CD4-positive, alpha-beta T cell (primary cell): ENCODE data around the gene SSH2. TPM values are rescaled to one million over a fixed set of nuclear protein-coding genes. Genes with fewer than 3 reads are reported as not detected.

Experiments
- ATAC-seq: fragments of 200-7000 bp; cut with Tn5 transposase; one replicate; pipeline ENCODE4 v1.10.0; 2022; ENCODE audit warnings: mild to moderate bottlenecking; ENCODE audit not compliant: poor library complexity
- CTCF ChIA-PET: fragments of 350-600 bp; sonication (Branson Sonifier 250); formaldehyde crosslinking; loops from one replicate; lab custom pipeline; 2021; ENCODE audit warnings: antibody characterized with exemption, inconsistent platforms; lab: Charles Lee
- POLR2A ChIA-PET: fragments of 350-600 bp; sonication (Branson Sonifier 250); formaldehyde crosslinking; loops from one replicate; lab custom pipeline; 2021; ENCODE audit warnings: antibody characterized with exemption, inconsistent platforms; lab: Charles Lee
- DNase-seq, 14 experiments: peaks; one replicate each; pipeline ENCODE4 v3.0.0-alpha.2; 2013 to 2020; ENCODE audit warnings: mixed read lengths in 2 of 14
- H3K27ac ChIP-seq, 2 donors: one replicate each; pipeline versions ENCODE4 v1.5.1 to v1.7.0; 2013; ENCODE audit warnings: low read length in 2 of 2, low read depth in 1 of 2, mild to moderate bottlenecking in 1 of 2
- H3K27me3 ChIP-seq, 2 experiments: 1 replicate in 1 of 2; 2 replicates in 1 of 2; pipeline versions ENCODE4 v1.6.1 to v1.7.0; 2013; ENCODE audit warnings: low read length in 2 of 2, control low read depth in 1 of 2, mild to moderate bottlenecking in 1 of 2, moderate library complexity in 1 of 2; ENCODE audit not compliant: insufficient read depth in 2 of 2, control insufficient read depth in 1 of 2
- H3K36me3 ChIP-seq: one replicate; pipeline ENCODE4 v1.6.1; 2013; ENCODE audit warnings: low read length, control low read depth; ENCODE audit not compliant: insufficient read depth
- H3K4me1 ChIP-seq: one replicate; pipeline ENCODE4 v1.6.1; 2013; ENCODE audit warnings: low read length, control low read depth; ENCODE audit not compliant: insufficient read depth
- H3K4me3 ChIP-seq: one replicate; pipeline ENCODE4 v1.5.1; 2013; ENCODE audit warnings: mild to moderate bottlenecking, low read length, moderate library complexity
- H3K9me3 ChIP-seq, 2 experiments: 1 replicate in 1 of 2; 2 replicates in 1 of 2; pipeline versions ENCODE4 v1.6.1 to v1.7.0; 2013; ENCODE audit warnings: low read length in 2 of 2, mild to moderate bottlenecking in 2 of 2, control low read depth in 1 of 2, moderate library complexity in 1 of 2; ENCODE audit not compliant: control insufficient read depth in 1 of 2, insufficient read depth in 1 of 2
- H3K27ac Mint-ChIP-seq: one replicate; pipeline ENCODE4 v1.8.0; 2020; ENCODE audit warnings: mixed read lengths
- H3K27me3 Mint-ChIP-seq: one replicate; pipeline ENCODE4 v1.8.0; 2021; ENCODE audit warnings: mixed read lengths
- H3K36me3 Mint-ChIP-seq: one replicate; pipeline ENCODE4 v1.8.0; 2021; ENCODE audit warnings: low read depth, mixed read lengths
- H3K4me1 Mint-ChIP-seq: one replicate; pipeline ENCODE4 v1.8.0; 2021; ENCODE audit warnings: low read depth, mixed read lengths
- H3K4me3 Mint-ChIP-seq: one replicate; pipeline ENCODE4 v1.8.0; 2020; ENCODE audit warnings: mild to moderate bottlenecking, mixed read lengths
- H3K9me3 Mint-ChIP-seq: one replicate; pipeline ENCODE4 v1.8.0; 2020; ENCODE audit warnings: mixed read lengths
- intact Hi-C, 2 experiments: fragments of 100-400 bp; cut with DNase I in 1 of 2; cut with micrococcal nuclease in 1 of 2; formaldehyde crosslinking; loops; one replicate each; pipeline versions ENCODE4 v1.15.1 to v1.9.0; 2023 to 2025; cut with DNase I, micrococcal nuclease
- total RNA-seq, 174 experiments: library from RNA in 2 of 174; stranded (reverse) in 2 of 174; gene quantifications; one replicate each; pipeline ENCODE4 v1.2.3 and lab custom pipeline; 2021 to 2026
- TF ChIP-seq, protein P1 (sequence below): fragments of 200-600 bp; IDR thresholded peaks from one replicate; pipeline ENCODE4 v1.8.0; 2022; ENCODE audit warnings: antibody characterized with exemption, mild to moderate bottlenecking

The SSH2 gene
- total RNA-seq, 2 experiments from 2014 or later, result 73.4 to 81.5 TPM

GRCh38 chr17:29620779-29621500 lies 309.1 kb downstream of the SSH2 start:
- TF ChIP-seq, protein P1, sequence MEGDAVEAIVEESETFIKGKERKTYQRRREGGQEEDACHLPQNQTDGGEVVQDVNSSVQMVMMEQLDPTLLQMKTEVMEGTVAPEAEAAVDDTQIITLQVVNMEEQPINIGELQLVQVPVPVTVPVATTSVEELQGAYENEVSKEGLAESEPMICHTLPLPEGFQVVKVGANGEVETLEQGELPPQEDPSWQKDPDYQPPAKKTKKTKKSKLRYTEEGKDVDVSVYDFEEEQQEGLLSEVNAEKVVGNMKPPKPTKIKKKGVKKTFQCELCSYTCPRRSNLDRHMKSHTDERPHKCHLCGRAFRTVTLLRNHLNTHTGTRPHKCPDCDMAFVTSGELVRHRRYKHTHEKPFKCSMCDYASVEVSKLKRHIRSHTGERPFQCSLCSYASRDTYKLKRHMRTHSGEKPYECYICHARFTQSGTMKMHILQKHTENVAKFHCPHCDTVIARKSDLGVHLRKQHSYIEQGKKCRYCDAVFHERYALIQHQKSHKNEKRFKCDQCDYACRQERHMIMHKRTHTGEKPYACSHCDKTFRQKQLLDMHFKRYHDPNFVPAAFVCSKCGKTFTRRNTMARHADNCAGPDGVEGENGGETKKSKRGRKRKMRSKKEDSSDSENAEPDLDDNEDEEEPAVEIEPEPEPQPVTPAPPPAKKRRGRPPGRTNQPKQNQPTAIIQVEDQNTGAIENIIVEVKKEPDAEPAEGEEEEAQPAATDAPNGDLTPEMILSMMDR, result no peak

GRCh38 chr17:29620271-29620670 lies 309.8 kb downstream of the SSH2 start:
- ATAC-seq (no peak), DNase-seq (no peak)
- Histone ChIP-seq H3K36me3 (no peaks in the 10 kb centered on the region), H3K9me3 (no peaks in the 10 kb centered on the region), H3K27me3 (no peaks in the 10 kb centered on the region), H3K4me3 (no peak overlapping the region), H3K4me1 (peaks cover 60% of the 10 kb centered on the region), H3K27ac (no peak overlapping the region)
- CTCF ChIA-PET, result no interaction called here
- TF ChIP-seq, protein P1, result no peak
- intact Hi-C loops, result no loop called here
- POLR2A ChIA-PET, result no interaction called here
- Mint-ChIP-seq H3K9me3 (no peaks in the 10 kb centered on the region), H3K4me1 (peaks cover 56% of the 10 kb centered on the region), H3K36me3 (no peaks in the 10 kb centered on the region), H3K27ac (no peak overlapping the region), H3K27me3 (no peaks in the 10 kb centered on the region), H3K4me3 (no peak overlapping the region)

More at GRCh38 chr17:29620779-29621500, 309.1 kb downstream of the SSH2 start:
- no peaks in the 10 kb centered on the region for H3K27me3 ChIP-seq
- CTCF ChIA-PET, result interaction anchor here (1.1 kb wide), 1 partner anchor 158 kb away, joined by 3 read pairs; no protein-coding TSS in a partner anchor
- peak in 1 of 14 experiments; percentile 25 for DNase-seq
- peaks cover 2% of the 10 kb centered on the region for H3K36me3 ChIP-seq
- no peak overlapping the region for H3K4me3 ChIP-seq
- POLR2A ChIA-PET, result interaction anchor here (0.6 to 1.1 kb wide), 3 partner anchors 10 to 327 kb away, joined by 3 to 4 read pairs (median 4); partner anchors contain the start of gene NUFIP2
- H3K9me3 ChIP-seq, result no peaks in the 10 kb centered on the region
- Mint-ChIP-seq H3K4me3 (peak overlapping the region; percentile 58), H3K4me1 (peaks cover 54% of the 10 kb centered on the region), H3K27ac (no peak overlapping the region), H3K9me3 (no peaks in the 10 kb centered on the region), H3K36me3 (no peaks in the 10 kb centered on the region), H3K27me3 (no peaks in the 10 kb centered on the region)
- intact Hi-C loops, result no loop called here
- ATAC-seq, result no peak
- H3K4me1 ChIP-seq, result peaks cover 53% of the 10 kb centered on the region
- H3K27ac ChIP-seq, result no peak overlapping the region

GRCh38 chr17:29619251-29619650 lies 310.8 kb downstream of the SSH2 start:
- no peak overlapping the region for H3K27ac ChIP-seq
- no peaks in the 10 kb centered on the region for H3K27me3 ChIP-seq
- Mint-ChIP-seq H3K27ac (no peak overlapping the region), H3K36me3 (no peaks in the 10 kb centered on the region), H3K27me3 (no peaks in the 10 kb centered on the region), H3K9me3 (no peaks in the 10 kb centered on the region), H3K4me1 (peaks cover 59% of the 10 kb centered on the region), H3K4me3 (peak overlapping the region; percentile 51)
- TF ChIP-seq, protein P1, result no peak
- peaks cover 70% of the 10 kb centered on the region for H3K4me1 ChIP-seq
- ChIA-PET CTCF (interaction anchor here (2.9 to 6.5 kb wide), 2 partner anchors 27 to 32 kb away, joined by 28 to 96 read pairs; partner anchors contain the start of gene ANKRD13B), POLR2A (no interaction called here)
- ATAC-seq, result no peak
- intact Hi-C loops, result loop anchor here (5.0 to 10.0 kb wide), 3 partner anchors 54 to 316 kb away; partner anchors contain the start of genes ABHD15 (in 2 of the 2), TP53I13 (in 2 of the 2) and SSH2 (in 1 of the 2)
- DNase-seq, result no peak
- no peak overlapping the region for H3K4me3 ChIP-seq
- no peaks in the 10 kb centered on the region for H3K9me3 ChIP-seq
- H3K36me3 ChIP-seq, result no peaks in the 10 kb centered on the region
